Measurements from ENCODE around the gene TMEM131. TPM values are rescaled to one million over a fixed set of nuclear protein-coding genes. Genes with fewer than 3 reads are reported as not detected.

TMEM131 gene
- polyA plus RNA-seq, 3 donors = 7.0 to 23.6 (median 8.2) TPM

DNA sequence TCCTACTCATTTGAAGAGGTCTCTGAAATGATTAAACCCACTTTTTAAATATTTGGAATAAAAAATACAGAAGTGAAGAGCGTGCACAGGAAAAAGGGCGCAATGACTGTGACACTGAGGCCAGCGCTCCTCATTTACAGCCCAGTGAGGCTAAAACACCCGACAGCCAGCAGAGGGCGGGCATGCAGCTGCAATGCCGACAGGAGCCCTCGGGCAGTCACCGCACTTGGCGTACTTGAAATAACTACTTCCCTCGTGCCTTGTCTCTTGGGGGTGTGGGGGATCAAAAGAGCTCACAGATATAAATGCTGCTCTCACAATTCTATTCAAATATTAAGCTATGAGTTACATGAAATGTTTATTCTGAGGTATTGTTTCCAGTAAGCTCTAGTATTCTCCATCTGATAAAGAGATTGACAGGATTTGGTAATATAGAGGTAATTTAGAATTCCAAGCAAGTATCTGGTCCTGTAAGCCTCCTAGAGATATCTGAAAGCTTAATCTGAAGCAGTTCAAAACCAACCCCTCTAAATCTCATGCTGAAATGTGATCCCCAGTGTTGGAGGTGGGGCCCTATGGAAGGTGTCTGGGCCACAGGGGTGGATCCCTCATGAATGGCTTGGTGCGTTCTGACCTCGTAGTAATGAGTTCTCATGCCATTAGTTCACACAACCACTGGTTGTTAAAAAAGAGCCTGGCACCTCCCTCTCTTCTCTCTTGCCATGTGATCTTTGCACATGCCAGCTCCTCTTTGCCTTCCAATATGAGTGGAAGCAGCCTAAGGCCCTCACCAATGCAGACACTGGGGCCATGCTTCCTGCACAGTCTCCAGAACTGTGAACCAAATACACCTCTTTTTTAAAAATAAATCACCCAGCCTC is 188.8 kb downstream of the TMEM131 start:
- peaks cover 72 to 94% of the 10 kb centered on the region in 2 donors for H3K36me3 ChIP-seq (replicated peaks in 1 of 2; ENCODE audit: control insufficient read depth in 1 of 2, insufficient read depth in 2 of 2, low read length in 2 of 2)
- Mint-ChIP-seq H3K4me3 (no peak overlapping the region), H3K9me3 (no peaks in the 10 kb centered on the region), H3K36me3 (peaks cover 46 to 57% of the 10 kb centered on the region in 2 donors), H3K27ac (no peak overlapping the region), H3K4me1 (no peaks in the 10 kb centered on the region), H3K27me3 (ENCODE audit: low read depth in 3 of 3) (no peaks in the 10 kb centered on the region)
- no peaks in the 10 kb centered on the region for H3K9me3 ChIP-seq (replicated peaks in 1 of 2; ENCODE audit: control insufficient read depth in 1 of 2, insufficient read depth in 1 of 2, low read length in 2 of 2)
- intact Hi-C loops (cut with micrococcal nuclease) = loop anchor here (2.0 to 5.0 kb wide), 3 partner anchors 465 to 578 kb away; no protein-coding TSS in a partner anchor
- H3K27ac ChIP-seq (ENCODE audit: low read depth in 1 of 2, low read length in 2 of 2) = no peak overlapping the region
- H3K4me3 ChIP-seq (replicated peaks in 1 of 3; ENCODE audit: low read depth in 2 of 3, low read length in 3 of 3) = no peak overlapping the region
- no peaks in the 10 kb centered on the region for H3K27me3 ChIP-seq (ENCODE audit: control insufficient read depth in 2 of 2, insufficient read depth in 2 of 2, low read length in 2 of 2)
- no peaks in the 10 kb centered on the region for H3K4me1 ChIP-seq (ENCODE audit: control insufficient read depth in 1 of 2, insufficient read depth in 2 of 2, low read length in 2 of 2)
- H2AFZ ChIP-seq (ENCODE audit: insufficient read depth, low read depth, low read length, poor library complexity, severe bottlenecking) = no peak overlapping the region
- H3K9ac ChIP-seq (ENCODE audit: insufficient read depth, low read length, poor library complexity, severe bottlenecking) = no peak overlapping the region
- no peaks in the 10 kb centered on the region for H3K79me2 ChIP-seq (ENCODE audit: insufficient read depth, low read length)
- TF ChIP-seq CTCF (IDR thresholded peaks at IDR 0.05) = peak; percentile 86
- DNase-seq = peak; percentile 55 to 66 (median 58)
- no peak overlapping the region for H3K4me2 ChIP-seq (replicated peaks; ENCODE audit: extremely low read depth, low read length, poor library complexity, severe bottlenecking)
- 31% methylated on average over 6 of the region's 12 CpGs for WGBS (ENCODE audit: insufficient coverage)
- H4K20me1 ChIP-seq (ENCODE audit: insufficient read depth, low read length) = peaks cover 14% of the 10 kb centered on the region

DNA sequence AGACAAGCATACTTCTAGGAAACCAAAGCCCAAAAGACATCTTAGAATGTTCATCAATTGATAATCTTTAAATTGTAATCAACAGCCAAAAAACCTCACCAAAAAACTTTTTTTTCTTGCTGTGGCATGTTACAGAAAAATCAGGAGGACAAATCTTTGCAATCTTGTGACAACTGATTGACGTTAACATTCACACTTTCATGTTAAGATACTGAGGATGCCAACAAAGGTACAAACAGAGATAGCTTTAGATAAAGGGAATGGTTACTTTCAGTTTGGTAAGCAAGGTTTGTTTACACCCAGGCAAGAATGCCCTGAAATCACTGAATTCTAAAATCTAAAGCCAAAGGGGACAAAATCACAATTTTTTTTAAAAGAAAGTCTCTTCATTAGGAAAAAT is 190.0 kb downstream of the TMEM131 start:
- TF ChIP-seq CTCF (IDR thresholded peaks at IDR 0.05) = no peak
- Histone ChIP-seq H3K4me2 (replicated peaks; ENCODE audit: extremely low read depth, low read length, poor library complexity, severe bottlenecking) (no peak overlapping the region), H4K20me1 (ENCODE audit: insufficient read depth, low read length) (peaks cover 14% of the 10 kb centered on the region), H3K9ac (ENCODE audit: insufficient read depth, low read length, poor library complexity, severe bottlenecking) (no peak overlapping the region), H2AFZ (ENCODE audit: insufficient read depth, low read depth, low read length, poor library complexity, severe bottlenecking) (no peak overlapping the region), H3K4me3 (replicated peaks in 1 of 3; ENCODE audit: low read depth in 2 of 3, low read length in 3 of 3) (no peak overlapping the region), H3K79me2 (ENCODE audit: insufficient read depth, low read length) (no peaks in the 10 kb centered on the region), H3K27me3 (ENCODE audit: control insufficient read depth in 2 of 2, insufficient read depth in 2 of 2, low read length in 2 of 2) (no peaks in the 10 kb centered on the region), H3K27ac (ENCODE audit: low read depth in 1 of 2, low read length in 2 of 2) (no peak overlapping the region), H3K36me3 (replicated peaks in 1 of 2; ENCODE audit: control insufficient read depth in 1 of 2, insufficient read depth in 2 of 2, low read length in 2 of 2) (peaks cover 72 to 94% of the 10 kb centered on the region in 2 donors), H3K4me1 (ENCODE audit: control insufficient read depth in 1 of 2, insufficient read depth in 2 of 2, low read length in 2 of 2) (no peaks in the 10 kb centered on the region), H3K9me3 (replicated peaks in 1 of 2; ENCODE audit: control insufficient read depth in 1 of 2, insufficient read depth in 1 of 2, low read length in 2 of 2) (no peaks in the 10 kb centered on the region)
- Mint-ChIP-seq H3K27me3 (ENCODE audit: low read depth in 3 of 3) (no peaks in the 10 kb centered on the region), H3K36me3 (peaks cover 42 to 56% of the 10 kb centered on the region in 2 donors), H3K4me1 (no peaks in the 10 kb centered on the region), H3K27ac (no peak overlapping the region), H3K4me3 (no peak overlapping the region), H3K9me3 (no peaks in the 10 kb centered on the region)
- WGBS (ENCODE audit: insufficient coverage) = no CpG with 5 or more reads among the region's 1 CpG
- DNase-seq = no peak
- intact Hi-C loops (cut with micrococcal nuclease) = loop anchor here (2.0 to 5.0 kb wide), 3 partner anchors 467 to 579 kb away; no protein-coding TSS in a partner anchor
